Fibroblast of lung (primary cell): ENCODE data around the gene BIRC5. TPM values are rescaled to one million over a fixed set of nuclear protein-coding genes. Genes with fewer than 3 reads are reported as not detected.

Experiments used
- DNase-seq, 2 donors: peaks; one replicate each; pipeline versions ENCODE4 v3.0.0 to v3.0.0-alpha.2; 2010; ENCODE audit warnings: low read depth in 2 of 2
- H2AFZ ChIP-seq: 2 replicates; pipeline ENCODE4 v1.5.1; 2012; ENCODE audit warnings: low read length, control low read depth, inconsistent platforms
- H3K27ac ChIP-seq: 2 replicates; pipeline ENCODE4 v1.5.1; 2011; ENCODE audit warnings: low read length, control low read depth; ENCODE audit not compliant: insufficient read depth
- H3K27me3 ChIP-seq: 2 replicates; pipeline ENCODE4 v1.5.1; 2011; ENCODE audit warnings: mild to moderate bottlenecking, low read length; ENCODE audit not compliant: control insufficient read depth, insufficient read depth
- H3K36me3 ChIP-seq: 2 replicates; pipeline ENCODE4 v1.5.1; 2011; ENCODE audit warnings: low read length; ENCODE audit not compliant: control insufficient read depth, insufficient read depth
- H3K4me1 ChIP-seq: 2 replicates; pipeline ENCODE4 v1.5.1; 2011; ENCODE audit warnings: low read length; ENCODE audit not compliant: control insufficient read depth, insufficient read depth; ENCODE audit errors: extremely low read depth
- H3K4me2 ChIP-seq: 2 replicates; pipeline ENCODE4 v1.5.1; 2011; ENCODE audit warnings: low read length, control low read depth; ENCODE audit not compliant: insufficient read depth; ENCODE audit errors: extremely low read depth
- H3K4me3 ChIP-seq, 4 experiments: fragments of 200-600 bp in 1 of 4; sonication (generic) in 1 of 4; replicated peaks in 1 of 4; 2 replicates each; pipeline ENCODE4 v1.5.1; 2011 to 2016; ENCODE audit warnings: low read length in 4 of 4, low read depth in 3 of 4, mild to moderate bottlenecking in 3 of 4, control low read depth in 2 of 4, inconsistent platforms in 1 of 4, mixed read lengths in 1 of 4; ENCODE audit not compliant: insufficient read depth in 1 of 4; ENCODE audit errors: control extremely low read depth in 1 of 4
- H3K79me2 ChIP-seq: 2 replicates; pipeline ENCODE4 v1.5.1; 2012; ENCODE audit warnings: mild to moderate bottlenecking, low read length, inconsistent platforms; ENCODE audit not compliant: control insufficient read depth, insufficient read depth
- H3K9ac ChIP-seq: 2 replicates; pipeline ENCODE4 v1.5.1; 2011; ENCODE audit warnings: mild to moderate bottlenecking, low read length, control low read depth; ENCODE audit not compliant: insufficient read depth
- H3K9me3 ChIP-seq: 2 replicates; pipeline ENCODE4 v1.5.1; 2012; ENCODE audit warnings: low read depth, low read length; ENCODE audit not compliant: control insufficient read depth, insufficient read depth
- H4K20me1 ChIP-seq: 2 replicates; pipeline ENCODE4 v1.5.1; 2011; ENCODE audit warnings: low read length; ENCODE audit not compliant: control insufficient read depth, insufficient read depth; ENCODE audit errors: extremely low read depth
- CTCF ChIP-seq, 2 donors: IDR thresholded peaks in 1 of 2; conservative IDR thresholded peaks in 1 of 2; 1 replicate in 1 of 2; 2 replicates in 1 of 2; pipeline ENCODE4 v1.5.1; 2011 to 2012; ENCODE audit warnings: low read length in 2 of 2, control low read depth in 1 of 2, inconsistent platforms in 1 of 2, low read depth in 1 of 2, mild to moderate bottlenecking in 1 of 2
- EZH2 ChIP-seq: IDR thresholded peaks from 2 replicates; pipeline ENCODE4 v1.5.1; 2012; ENCODE audit warnings: low read length, control low read depth, mild to moderate bottlenecking; ENCODE audit errors: missing control alignments
- polyA plus RNA-seq, 2 donors: library from polyadenylated mRNA; depleted of rRNA in 1 of 2; stranded (reverse) in 1 of 2; unstranded in 1 of 2; fragments of >200 nt; gene quantifications; 2 replicates each; pipeline ENCODE4 v1.2.1, GENCODE V29; 2011 to 2012; ENCODE audit warnings: missing spikeins in 1 of 2
- total RNA-seq: library from RNA; depleted of rRNA; stranded (reverse); fragments of >200 nt; gene quantifications from 2 replicates; pipeline ENCODE4 v1.2.1, GENCODE V29; 2014

Gene BIRC5
- total and polyA plus RNA-seq, 2 donors (not counting 1 experiment from before 2014, with no cell fraction given), result 11.1 to 28.6 TPM

- no peak overlapping the region for H3K4me2 ChIP-seq
- H3K9me3 ChIP-seq, result no peaks in the 10 kb centered on the region
- no peaks in the 10 kb centered on the region for H4K20me1 ChIP-seq
- no peak overlapping the region for H3K27ac ChIP-seq
- H3K79me2 ChIP-seq, result no peaks in the 10 kb centered on the region
- no peak overlapping the region for H3K4me3 ChIP-seq
- H3K9ac ChIP-seq, result no peak overlapping the region
- H3K36me3 ChIP-seq, result no peaks in the 10 kb centered on the region
- TF ChIP-seq EZH2, result no peak
- no peak for TF ChIP-seq CTCF (conservative IDR thresholded peaks at IDR 0.05 in 1 of 2, IDR thresholded peaks at IDR 0.05 in 1 of 2; ENCODE audit: low read depth in 1 of 2, low read length in 2 of 2)
- no peaks in the 10 kb centered on the region for H3K4me1 ChIP-seq
- DNase-seq, result no peak
- H3K27me3 ChIP-seq, result no peaks in the 10 kb centered on the region
- H2AFZ ChIP-seq, result no peak overlapping the region
These were observed 49.1 kb downstream of the BIRC5 start for GRCh38 chr17:78263063-78263735.

- Histone ChIP-seq H3K36me3 (no peaks in the 10 kb centered on the region), H3K79me2 (no peaks in the 10 kb centered on the region), H2AFZ (no peak overlapping the region), H3K27ac (no peak overlapping the region), H3K4me1 (no peaks in the 10 kb centered on the region), H3K4me3 (no peak overlapping the region), H4K20me1 (no peaks in the 10 kb centered on the region), H3K4me2 (no peak overlapping the region), H3K9me3 (no peaks in the 10 kb centered on the region), H3K27me3 (no peaks in the 10 kb centered on the region), H3K9ac (no peak overlapping the region)
- DNase-seq, result no peak
- TF ChIP-seq EZH2, result no peak
- TF ChIP-seq CTCF (conservative IDR thresholded peaks at IDR 0.05 in 1 of 2, IDR thresholded peaks at IDR 0.05 in 1 of 2; ENCODE audit: low read depth in 1 of 2, low read length in 2 of 2), result no peak
These were observed 49.8 kb downstream of the BIRC5 start for GRCh38 chr17:78263736-78264340.

- no peaks in the 10 kb centered on the region for H3K36me3 ChIP-seq
- H4K20me1 ChIP-seq, result no peaks in the 10 kb centered on the region
- DNase-seq, result no peak
- no peaks in the 10 kb centered on the region for H3K4me1 ChIP-seq
- no peak for TF ChIP-seq EZH2
- TF ChIP-seq CTCF (conservative IDR thresholded peaks at IDR 0.05 in 1 of 2, IDR thresholded peaks at IDR 0.05 in 1 of 2; ENCODE audit: low read depth in 1 of 2, low read length in 2 of 2), result no peak
- no peaks in the 10 kb centered on the region for H3K79me2 ChIP-seq
- no peak overlapping the region for H3K4me2 ChIP-seq
- no peaks in the 10 kb centered on the region for H3K9me3 ChIP-seq
- no peak overlapping the region for H3K9ac ChIP-seq
- H3K4me3 ChIP-seq, result no peak overlapping the region
- no peak overlapping the region for H3K27ac ChIP-seq
- H2AFZ ChIP-seq, result no peak overlapping the region
- peaks cover 4% of the 10 kb centered on the region for H3K27me3 ChIP-seq
These were observed 50.5 kb downstream of the BIRC5 start for GRCh38 chr17:78264590-78264989.
